CD4-positive, CD25-positive, alpha-beta regulatory T cell (primary cell): ENCODE data around the gene RAPGEF4. TPM values are rescaled to one million over a fixed set of nuclear protein-coding genes. Genes with fewer than 3 reads are reported as not detected.

ENCODE experiments used
- ATAC-seq, 2 donors: fragments of 150-1000 bp; cut with Tn5 transposase; one replicate each; pipeline ENCODE4 v1.10.0; 2021; ENCODE audit warnings: low read depth in 2 of 2, moderate number of reproducible peaks in 2 of 2, moderate library complexity in 1 of 2
- DNase-seq, 3 donors: peaks; one replicate each; pipeline versions ENCODE4 v3.0.0 to v3.0.0-alpha.2; 2012 to 2022; ENCODE audit warnings: mixed read lengths in 1 of 3
- H3K27ac ChIP-seq: one replicate; pipeline ENCODE4 v1.7.0; 2013; ENCODE audit warnings: mild to moderate bottlenecking, low read length; ENCODE audit not compliant: insufficient read depth, poor library complexity, severe bottlenecking
- H3K27me3 ChIP-seq: one replicate; pipeline ENCODE4 v1.7.0; 2013; ENCODE audit warnings: low read length; ENCODE audit not compliant: control insufficient read depth, insufficient read depth
- H3K36me3 ChIP-seq: one replicate; pipeline ENCODE4 v1.7.0; 2013; ENCODE audit warnings: mild to moderate bottlenecking, low read length, moderate library complexity; ENCODE audit not compliant: control insufficient read depth, insufficient read depth
- H3K4me1 ChIP-seq: 2 replicates; pipeline ENCODE4 v1.7.0; 2013; ENCODE audit warnings: mild to moderate bottlenecking, low read length; ENCODE audit not compliant: insufficient read depth, control insufficient read depth, poor library complexity, severe bottlenecking
- H3K4me3 ChIP-seq: one replicate; pipeline ENCODE4 v1.7.0; 2013; ENCODE audit warnings: low read depth, mild to moderate bottlenecking, low read length, moderate library complexity
- H3K9me3 ChIP-seq, 2 experiments: 1 replicate in 1 of 2; 2 replicates in 1 of 2; pipeline ENCODE4 v1.7.0; 2013; ENCODE audit warnings: low read length in 2 of 2, mild to moderate bottlenecking in 1 of 2, moderate library complexity in 1 of 2; ENCODE audit not compliant: control insufficient read depth in 2 of 2
- H3K27ac Mint-ChIP-seq, 3 donors: one replicate each; pipeline ENCODE4 v1.8.0; 2020 to 2022; ENCODE audit warnings: mild to moderate bottlenecking in 3 of 3, mixed read lengths in 3 of 3, moderate library complexity in 2 of 3
- H3K27me3 Mint-ChIP-seq: one replicate; pipeline ENCODE4 v1.8.0; 2022; ENCODE audit warnings: mild to moderate bottlenecking, mixed read lengths
- H3K36me3 Mint-ChIP-seq: one replicate; pipeline ENCODE4 v1.8.0; 2020; ENCODE audit warnings: mixed read lengths
- H3K4me1 Mint-ChIP-seq, 4 donors: one replicate each; pipeline ENCODE4 v1.8.0; 2020 to 2022; ENCODE audit warnings: mixed read lengths in 4 of 4, mild to moderate bottlenecking in 1 of 4
- H3K4me3 Mint-ChIP-seq, 4 donors: one replicate each; pipeline ENCODE4 v1.8.0; 2020 to 2022; ENCODE audit warnings: mild to moderate bottlenecking in 4 of 4, mixed read lengths in 4 of 4, moderate library complexity in 3 of 4
- H3K9me3 Mint-ChIP-seq, 7 donors: one replicate each; pipeline ENCODE4 v1.8.0; 2020 to 2022; ENCODE audit warnings: mixed read lengths in 7 of 7, mild to moderate bottlenecking in 3 of 7, moderate library complexity in 2 of 7
- polyA plus RNA-seq, 4 donors: library from polyadenylated mRNA; unstranded; fragments of 300-500 nt; fragmentation: Illumina TruSeq; gene quantifications; one replicate each; pipeline ENCODE4 v1.2.3, GENCODE V29; 2021
- total RNA-seq: library from RNA; stranded (reverse); gene quantifications from one replicate; pipeline ENCODE4 v1.2.3, GENCODE V29; 2022

Gene RAPGEF4
- total and polyA plus RNA-seq, 5 donors from 2014 or later: 1.4 TPM; not detected in 4

GRCh38 chr2:173010233-173010632 lies 274.6 kb downstream of the RAPGEF4 start:
- Mint-ChIP-seq H3K27ac (no peak overlapping the region), H3K4me1 (no peaks in the 10 kb centered on the region), H3K9me3 (peaks cover 0 to 2% (median 0%) of the 10 kb centered on the region in 7 donors), H3K4me3 (no peak overlapping the region), H3K36me3 (no peaks in the 10 kb centered on the region), H3K27me3 (peaks cover 9% of the 10 kb centered on the region)
- Histone ChIP-seq H3K27me3 (peaks cover 9% of the 10 kb centered on the region), H3K36me3 (no peaks in the 10 kb centered on the region), H3K4me1 (no peaks in the 10 kb centered on the region), H3K4me3 (no peak overlapping the region), H3K9me3 (no peaks in the 10 kb centered on the region), H3K27ac (no peak overlapping the region)
- DNase-seq: no peak
- ATAC-seq: no peak

- ATAC-seq: no peak
- Mint-ChIP-seq H3K27ac (no peak overlapping the region), H3K36me3 (no peaks in the 10 kb centered on the region), H3K4me3 (no peak overlapping the region), H3K27me3 (peaks cover 9% of the 10 kb centered on the region), H3K9me3 (peaks cover 0 to 3% (median 0%) of the 10 kb centered on the region in 7 donors), H3K4me1 (no peaks in the 10 kb centered on the region)
- H3K4me3 ChIP-seq: no peak overlapping the region
- no peak for DNase-seq
- no peak overlapping the region for H3K27ac ChIP-seq
- no peaks in the 10 kb centered on the region for H3K4me1 ChIP-seq
- peaks cover 5% of the 10 kb centered on the region for H3K27me3 ChIP-seq
- H3K9me3 ChIP-seq: no peaks in the 10 kb centered on the region
- no peaks in the 10 kb centered on the region for H3K36me3 ChIP-seq
Measured at GRCh38 chr2:173016451-173016850, 280.8 kb downstream of the RAPGEF4 start.

- Histone ChIP-seq H3K9me3 (no peaks in the 10 kb centered on the region), H3K36me3 (no peaks in the 10 kb centered on the region), H3K27ac (no peak overlapping the region), H3K4me3 (no peak overlapping the region), H3K4me1 (no peaks in the 10 kb centered on the region), H3K27me3 (peaks cover 1% of the 10 kb centered on the region)
- no peaks in the 10 kb centered on the region for H3K36me3 Mint-ChIP-seq
- H3K27ac Mint-ChIP-seq: no peak overlapping the region
- no peak for DNase-seq
- no peak for ATAC-seq
- H3K4me1 Mint-ChIP-seq: no peaks in the 10 kb centered on the region
- peaks cover 0 to 3% (median 0%) of the 10 kb centered on the region in 7 donors for H3K9me3 Mint-ChIP-seq
- H3K27me3 Mint-ChIP-seq: peaks cover 9% of the 10 kb centered on the region
- H3K4me3 Mint-ChIP-seq: no peak overlapping the region
Measured at GRCh38 chr2:173017646-173018420, 282.2 kb downstream of the RAPGEF4 start.

GRCh38 chr2:173019755-173020154 lies 284.1 kb downstream of the RAPGEF4 start:
- Mint-ChIP-seq H3K4me1 (no peaks in the 10 kb centered on the region), H3K4me3 (peak overlapping the region in 1 of 4 donors; percentile 67), H3K36me3 (no peaks in the 10 kb centered on the region), H3K9me3 (peaks cover 0 to 2% (median 0%) of the 10 kb centered on the region in 7 donors), H3K27me3 (peaks cover 12% of the 10 kb centered on the region), H3K27ac (peak overlapping the region in 1 of 3 donors; percentile 82)
- Histone ChIP-seq H3K4me1 (no peaks in the 10 kb centered on the region), H3K4me3 (no peak overlapping the region), H3K27me3 (no peaks in the 10 kb centered on the region), H3K9me3 (no peaks in the 10 kb centered on the region), H3K27ac (no peak overlapping the region), H3K36me3 (no peaks in the 10 kb centered on the region)
- DNase-seq (no peak), ATAC-seq (no peak)

GRCh38 chr2:173021939-173022371 lies 286.3 kb downstream of the RAPGEF4 start:
- no peaks in the 10 kb centered on the region for H3K36me3 Mint-ChIP-seq
- no peak overlapping the region for H3K4me3 Mint-ChIP-seq
- no peak for ATAC-seq
- peaks cover 0 to 2% (median 0%) of the 10 kb centered on the region in 7 donors for H3K9me3 Mint-ChIP-seq
- H3K27ac Mint-ChIP-seq: no peak overlapping the region
- peaks cover 15% of the 10 kb centered on the region for H3K27me3 Mint-ChIP-seq
- Histone ChIP-seq H3K4me1 (no peaks in the 10 kb centered on the region), H3K9me3 (no peaks in the 10 kb centered on the region), H3K36me3 (no peaks in the 10 kb centered on the region), H3K4me3 (no peak overlapping the region), H3K27me3 (no peaks in the 10 kb centered on the region), H3K27ac (no peak overlapping the region)
- no peak for DNase-seq
- no peaks in the 10 kb centered on the region for H3K4me1 Mint-ChIP-seq

- no peak overlapping the region for H3K4me3 Mint-ChIP-seq
Measured at GRCh38 chr2:173023718-173024117, 288.1 kb downstream of the RAPGEF4 start.

GRCh38 chr2:173026479-173026878 lies 290.8 kb downstream of the RAPGEF4 start:
- no peak overlapping the region for H3K27ac ChIP-seq

More at GRCh38 chr2:173023718-173024117, 288.1 kb downstream of the RAPGEF4 start:
- H3K4me1 Mint-ChIP-seq: peaks cover 0 to 4% (median 0%) of the 10 kb centered on the region in 4 donors
- DNase-seq: no peak
- Histone ChIP-seq H3K4me1 (no peaks in the 10 kb centered on the region), H3K9me3 (no peaks in the 10 kb centered on the region), H3K36me3 (no peaks in the 10 kb centered on the region), H3K4me3 (no peak overlapping the region), H3K27ac (no peak overlapping the region), H3K27me3 (no peaks in the 10 kb centered on the region)
- no peak overlapping the region for H3K27ac Mint-ChIP-seq
- H3K9me3 Mint-ChIP-seq: peaks cover 0 to 2% (median 0%) of the 10 kb centered on the region in 7 donors
- no peaks in the 10 kb centered on the region for H3K36me3 Mint-ChIP-seq
- peaks cover 15% of the 10 kb centered on the region for H3K27me3 Mint-ChIP-seq
- ATAC-seq: no peak

More at GRCh38 chr2:173026479-173026878, 290.8 kb downstream of the RAPGEF4 start:
- peaks cover 0 to 4% (median 0%) of the 10 kb centered on the region in 4 donors for H3K4me1 Mint-ChIP-seq
- no peak for ATAC-seq
- Histone ChIP-seq H3K27me3 (no peaks in the 10 kb centered on the region), H3K9me3 (no peaks in the 10 kb centered on the region), H3K4me3 (no peak overlapping the region), H3K36me3 (no peaks in the 10 kb centered on the region), H3K4me1 (no peaks in the 10 kb centered on the region)
- no peak overlapping the region for H3K4me3 Mint-ChIP-seq
- H3K9me3 Mint-ChIP-seq: no peaks in the 10 kb centered on the region
- H3K36me3 Mint-ChIP-seq: no peaks in the 10 kb centered on the region
- no peak overlapping the region for H3K27ac Mint-ChIP-seq
- H3K27me3 Mint-ChIP-seq: peaks cover 11% of the 10 kb centered on the region
- no peak for DNase-seq
